Pancreas (tissue), 10 donors: Measurements from ENCODE around the gene ERBB2. TPM values are rescaled to one million over a fixed set of nuclear protein-coding genes. Genes with fewer than 3 reads are reported as not detected.
"Not testable (repeated sequence)": the region's sequence is repeated elsewhere in the genome, so short reads cannot be mapped to it uniquely, and the experiment has no call there.

Experiments
- ATAC-seq, 4 donors: fragments of 200-7000 bp; cut with Tn5 transposase; one replicate each; pipeline versions ENCODE4 v1.8.0 to v1.9.1; 2020; ENCODE audit warnings: mild to moderate bottlenecking in 4 of 4, moderate library complexity in 4 of 4
- DNase-seq, 6 donors: peaks; one replicate each; pipeline ENCODE4 v3.0.0-alpha.2; 2020
- FAIRE-seq: peaks from 2 replicates; lab custom pipeline; 2012; peaks lifted over from hg19 to GRCh38; lab: Jason Lieb, UNC
- H3K27ac ChIP-seq, 4 donors: fragments of 200-600 bp; sonication (generic); 1 replicate in 3 of 4; 2 replicates in 1 of 4; pipeline versions ENCODE4 v1.5.0 to v1.8.0; 2020
- H3K27me3 ChIP-seq, 4 donors: fragments of 200-600 bp; one replicate each; pipeline ENCODE4 v1.8.0; 2021
- H3K36me3 ChIP-seq, 3 donors: fragments of 200-600 bp; sonication (generic) in 1 of 3; one replicate each; pipeline versions ENCODE4 v1.5.0 to v1.8.0; 2020 to 2021
- H3K4me1 ChIP-seq, 3 donors: fragments of 200-600 bp; one replicate each; pipeline ENCODE4 v1.8.0; 2021
- H3K4me3 ChIP-seq, 4 donors: fragments of 200-600 bp; sonication (generic) in 2 of 4; one replicate each; pipeline versions ENCODE4 v1.5.0 to v1.8.0; 2020 to 2021
- H3K9me3 ChIP-seq, 4 donors: fragments of 200-600 bp; one replicate each; pipeline ENCODE4 v1.8.0; 2021
- CTCF ChIP-seq, 4 donors: fragments of 200-600 bp; sonication (generic) in 3 of 4; IDR thresholded peaks; one replicate each; pipeline versions ENCODE4 v1.5.0 to v1.8.0; 2021; ENCODE audit warnings: antibody characterized with exemption in 4 of 4
- WGBS, 2 donors: extraction: QIAGEN DNeasy Blood & Tissue Kit; methylation state at CpG; one replicate each; pipeline ENCODE4 v1.1.7; 2013; 5-methylcytosine and 5-hydroxymethylcytosine counted together
- intact Hi-C, 3 donors: fragments of 100-400 bp; cut with DNase I; formaldehyde crosslinking; loops; one replicate each; pipeline versions ENCODE4 v1.11.1 to v1.14.2; 2022
- polyA plus RNA-seq, 2 donors: library from polyadenylated mRNA; stranded (reverse); fragments of 200-250 nt; gene quantifications; one replicate each; pipeline ENCODE4 v1.2.3, GENCODE V29; 2013
- total RNA-seq, 6 donors: library from RNA; stranded (reverse); fragmentation: NEBNext Ultra II Directional in 4 of 6; extraction: Animal tissue kit (Norgen Biotek cat#: 25700) in 4 of 6; gene quantifications; one replicate each; pipeline versions ENCODE4 v1.2.1 to v1.2.4, GENCODE V29; 2021 to 2023
- donor health status: healthy with polysubstance abuse.
- donor health status: DM: no; HTN: no; CAD: no; lungs with moderate emphysema.
- donor health status: DM: no; HTN: no; CAD: no.
- donor health status: control.
- donor health status: control.
- donor health status: Bipolar disorder and iron deficiency.
- donor health status: DM: yes; HTN: yes; CAD: no.
- donor health status: DM: no; HTN: no; CAD: no.
- donor health status: DM: no; HTN: no; CAD: no.
- donor health status: DM: yes; HTN: yes; CAD: no.

ERBB2 gene
- total and polyA plus RNA-seq, 8 donors, result 37.2 to 78.9 (median 43.9) TPM

GRCh38 chr17:39759204-39759603 is 59.3 kb downstream of the ERBB2 start:
- 68 to 86% methylated on average over 5 of the region's 5 CpGs for WGBS, 2 donors
- no peak for DNase-seq
- Histone ChIP-seq H3K36me3 (no peaks in the 10 kb centered on the region), H3K4me1 (no peaks in the 10 kb centered on the region), H3K27me3 (no peaks in the 10 kb centered on the region), H3K4me3 (no peak overlapping the region), H3K27ac (no peak overlapping the region), H3K9me3 (no peaks in the 10 kb centered on the region)
- no peak for ATAC-seq
- intact Hi-C loops, result loop anchor here in 1 of 3 donors (5.0 kb wide), 1 partner anchor 137 kb away; no protein-coding TSS in a partner anchor
- no peak for TF ChIP-seq CTCF (IDR thresholded peaks at IDR 0.05)
- no peak for FAIRE-seq

GRCh38 chr17:39761861-39762496 is 62.1 kb downstream of the ERBB2 start:
- no peak for ATAC-seq
- H3K4me1 ChIP-seq, result no peaks in the 10 kb centered on the region
- WGBS, 2 donors, result 80 to 87% methylated on average over 10 of the region's 10 CpGs
- DNase-seq, result peak in 1 of 6 donors; percentile 28
- no peaks in the 10 kb centered on the region for H3K9me3 ChIP-seq
- intact Hi-C loops, result no loop called here
- H3K36me3 ChIP-seq, result no peaks in the 10 kb centered on the region
- no peak overlapping the region for H3K4me3 ChIP-seq
- H3K27me3 ChIP-seq, result no peaks in the 10 kb centered on the region
- no peak for TF ChIP-seq CTCF (IDR thresholded peaks at IDR 0.05)
- no peak for FAIRE-seq
- no peak overlapping the region for H3K27ac ChIP-seq

GRCh38 chr17:39763051-39763820 is 63.4 kb downstream of the ERBB2 start:
- no peak for FAIRE-seq
- no peak for TF ChIP-seq CTCF (IDR thresholded peaks at IDR 0.05)
- Histone ChIP-seq H3K27ac (no peak overlapping the region), H3K36me3 (no peaks in the 10 kb centered on the region), H3K4me3 (no peak overlapping the region), H3K27me3 (no peaks in the 10 kb centered on the region), H3K4me1 (no peaks in the 10 kb centered on the region), H3K9me3 (no peaks in the 10 kb centered on the region)
- ATAC-seq, result no peak
- intact Hi-C loops, result no loop called here
- DNase-seq, result no peak
- 59 to 63% methylated on average over 5 of the region's 5 CpGs for WGBS, 2 donors

- ATAC-seq, H3K4me1 ChIP-seq, H3K27ac ChIP-seq, H3K9me3 ChIP-seq, H3K27me3 ChIP-seq, DNase-seq, intact Hi-C loops, H3K36me3 ChIP-seq, FAIRE-seq, H3K4me3 ChIP-seq: not testable (repeated sequence)
- 55 to 60% methylated on average over 3 of the region's 3 CpGs for WGBS, 2 donors
These were observed 64.3 kb downstream of the ERBB2 start for GRCh38 chr17:39764171-39764570.

- Histone ChIP-seq H3K27ac (no peak overlapping the region), H3K9me3 (no peaks in the 10 kb centered on the region), H3K36me3 (no peaks in the 10 kb centered on the region), H3K4me1 (no peaks in the 10 kb centered on the region), H3K27me3 (no peaks in the 10 kb centered on the region), H3K4me3 (no peak overlapping the region)
- TF ChIP-seq CTCF (IDR thresholded peaks at IDR 0.05), result no peak
- FAIRE-seq (no peak), DNase-seq (no peak), ATAC-seq (no peak)
- 55 to 64% methylated on average over 3 of the region's 3 CpGs for WGBS, 2 donors
- intact Hi-C loops, result no loop called here
These were observed 65.3 kb downstream of the ERBB2 start for GRCh38 chr17:39765175-39765574.
